Uterus (tissue), 4 donors: Measurements from ENCODE around the gene SIPA1. TPM values are rescaled to one million over a fixed set of nuclear protein-coding genes. Genes with fewer than 3 reads are reported as not detected.
A peak's percentile ranks its signal among the peaks of the same experiment; 100 is the strongest.

Experiments
- DNase-seq, 2 donors: peaks; one replicate each; pipeline ENCODE4 v3.0.0-alpha.2; 2019 to 2020
- H3K27ac ChIP-seq, 2 donors: fragments of 200-600 bp; sonication (generic); 1 replicate in 1 of 2; 2 replicates in 1 of 2; pipeline ENCODE4 v1.5.1; 2016 to 2018
- H3K27me3 ChIP-seq, 2 donors: fragments of 200-600 bp; sonication (generic); one replicate each; pipeline ENCODE4 v1.5.1; 2018 to 2019; ENCODE audit warnings: control low read depth in 1 of 2
- H3K36me3 ChIP-seq, 2 donors: fragments of 200-600 bp; sonication (generic); one replicate each; pipeline ENCODE4 v1.5.1; 2019; ENCODE audit warnings: control low read depth in 1 of 2
- H3K4me1 ChIP-seq, 2 donors: fragments of 200-600 bp; sonication (generic); one replicate each; pipeline ENCODE4 v1.5.1; 2018 to 2019; ENCODE audit warnings: control low read depth in 1 of 2
- H3K4me3 ChIP-seq, 2 donors: fragments of 200-600 bp; sonication (generic); 1 replicate in 1 of 2; 2 replicates in 1 of 2; pipeline ENCODE4 v1.5.1; 2018 to 2019; ENCODE audit warnings: mild to moderate bottlenecking in 1 of 2
- H3K9me3 ChIP-seq, 2 donors: fragments of 200-600 bp; sonication (generic); one replicate each; pipeline ENCODE4 v1.5.1; 2019; ENCODE audit warnings: control low read depth in 1 of 2
- CTCF ChIP-seq, 4 experiments: fragments of 200-600 bp in 2 of 4; fragments of 450-650 bp in 2 of 4; sonication (generic) in 2 of 4; IDR thresholded peaks; one replicate each; pipeline ENCODE4 v1.5.1; 2016 to 2019; ENCODE audit warnings: antibody characterized with exemption in 4 of 4, mild to moderate bottlenecking in 2 of 4, moderate library complexity in 1 of 4
- POLR2A ChIP-seq, 2 donors: fragments of 450-650 bp; IDR thresholded peaks; one replicate each; pipeline ENCODE4 v1.6.1; 2016; ENCODE audit warnings: antibody characterized with exemption in 2 of 2, mild to moderate bottlenecking in 1 of 2, moderate library complexity in 1 of 2
- intact Hi-C: fragments of 100-400 bp; cut with DNase I; formaldehyde crosslinking; loops from one replicate; pipeline ENCODE4 v1.15.1; 2023; ENCODE audit warnings: low total_unique reads
- total RNA-seq, 4 donors: library from RNA; depleted of rRNA in 3 of 4; stranded (reverse); fragments of >200 nt in 3 of 4; gene quantifications; one replicate each; pipeline versions ENCODE4 v1.1.0 to v1.2.4, GENCODE V29; 2014 to 2023
- donor health status: DM: yes; HTN: yes; CAD: no.

SIPA1 gene
- total RNA-seq, 4 donors from 2014 or later = 11.2 to 60.1 (median 27.0) TPM

GRCh38 chr11:65634109-65634436 lies 3.8 kb upstream of the SIPA1 start:
- intact Hi-C loops = loop anchor here (10.0 kb wide), 1 partner anchor 181 kb away; no protein-coding TSS in a partner anchor
- no peak for DNase-seq
- TF ChIP-seq POLR2A (IDR thresholded peaks at IDR 0.05) = no peak
- no peak for TF ChIP-seq CTCF (IDR thresholded peaks at IDR 0.05)
- peaks cover 0 to 13% of the 10 kb centered on the region in 2 donors for H3K4me1 ChIP-seq
- no peaks in the 10 kb centered on the region for H3K36me3 ChIP-seq
- no peak overlapping the region for H3K4me3 ChIP-seq
- H3K9me3 ChIP-seq = no peaks in the 10 kb centered on the region
- no peak overlapping the region for H3K27ac ChIP-seq
- H3K27me3 ChIP-seq = no peaks in the 10 kb centered on the region

- intact Hi-C loops = loop anchor here (10.0 kb wide), 1 partner anchor 180 kb away; no protein-coding TSS in a partner anchor
- no peaks in the 10 kb centered on the region for H3K36me3 ChIP-seq
- DNase-seq = no peak
Measured at GRCh38 chr11:65634440-65634839, 3.5 kb upstream of the SIPA1 start.

GRCh38 chr11:65634905-65635731 lies 2.8 kb upstream of the SIPA1 start:
- DNase-seq = no peak
- no peaks in the 10 kb centered on the region for H3K27me3 ChIP-seq
- H3K4me3 ChIP-seq = no peak overlapping the region
- no peaks in the 10 kb centered on the region for H3K36me3 ChIP-seq
- no peak overlapping the region for H3K27ac ChIP-seq
- intact Hi-C loops = loop anchor here (10.0 kb wide), 1 partner anchor 180 kb away; no protein-coding TSS in a partner anchor
- H3K9me3 ChIP-seq = no peaks in the 10 kb centered on the region
- H3K4me1 ChIP-seq = peaks cover 0 to 15% of the 10 kb centered on the region in 2 donors
- TF ChIP-seq CTCF (IDR thresholded peaks at IDR 0.05) (no peak), POLR2A (IDR thresholded peaks at IDR 0.05) (no peak)

More at GRCh38 chr11:65634440-65634839, 3.5 kb upstream of the SIPA1 start:
- H3K27ac ChIP-seq = no peak overlapping the region
- H3K9me3 ChIP-seq = no peaks in the 10 kb centered on the region
- peaks cover 0 to 15% of the 10 kb centered on the region in 2 donors for H3K4me1 ChIP-seq
- H3K4me3 ChIP-seq = no peak overlapping the region
- no peaks in the 10 kb centered on the region for H3K27me3 ChIP-seq
- no peak for TF ChIP-seq POLR2A (IDR thresholded peaks at IDR 0.05)
- no peak for TF ChIP-seq CTCF (IDR thresholded peaks at IDR 0.05)

- H3K9me3 ChIP-seq = no peaks in the 10 kb centered on the region
- peak overlapping the region in 1 of 2 donors; percentile 81 for H3K27ac ChIP-seq
- no peak for DNase-seq
- no peaks in the 10 kb centered on the region for H3K27me3 ChIP-seq
- H3K4me3 ChIP-seq = no peak overlapping the region
- TF ChIP-seq CTCF (IDR thresholded peaks at IDR 0.05) (no peak), POLR2A (IDR thresholded peaks at IDR 0.05) (no peak)
- H3K36me3 ChIP-seq = no peaks in the 10 kb centered on the region
- H3K4me1 ChIP-seq = peaks cover 0 to 15% of the 10 kb centered on the region in 2 donors
- intact Hi-C loops = loop anchor here (10.0 kb wide), 1 partner anchor 178 kb away; no protein-coding TSS in a partner anchor
Measured at GRCh38 chr11:65636108-65637031, 1.5 kb upstream of the SIPA1 start.
